Aorta (tissue), 5 donors: ENCODE measurements around the gene MEF2C. TPM values are rescaled to one million over a fixed set of nuclear protein-coding genes. Genes with fewer than 3 reads are reported as not detected.
"Not testable (repeated sequence)": the region's sequence is repeated elsewhere in the genome, so short reads cannot be mapped to it uniquely, and the experiment has no call there.

Experiments used
- ATAC-seq: fragments of 200-7000 bp; cut with Tn5 transposase; one replicate; pipeline ENCODE4 v1.9.1; 2022; ENCODE audit warnings: moderate library complexity; ENCODE audit not compliant: low FRiP score
- DNase-seq, 2 donors: peaks; one replicate each; pipeline ENCODE4 v3.0.0-alpha.2; 2020
- H3K27ac ChIP-seq, 2 donors: one replicate each; pipeline ENCODE4 v1.5.1; 2013; ENCODE audit warnings: low read length in 2 of 2, mild to moderate bottlenecking in 2 of 2, moderate library complexity in 2 of 2, control low read depth in 1 of 2, inconsistent platforms in 1 of 2, low read depth in 1 of 2
- H3K27me3 ChIP-seq, 2 donors: one replicate each; pipeline ENCODE4 v1.6.1; 2013; ENCODE audit warnings: control low read depth in 1 of 2, low read length in 1 of 2, mild to moderate bottlenecking in 1 of 2, moderate library complexity in 1 of 2; ENCODE audit not compliant: insufficient read depth in 2 of 2, control insufficient read depth in 1 of 2
- H3K36me3 ChIP-seq, 2 donors: one replicate each; pipeline ENCODE4 v1.6.1; 2013; ENCODE audit warnings: control low read depth in 1 of 2, low read length in 1 of 2, mild to moderate bottlenecking in 1 of 2; ENCODE audit not compliant: insufficient read depth in 2 of 2, control insufficient read depth in 1 of 2
- H3K4me1 ChIP-seq, 2 donors: one replicate each; pipeline ENCODE4 v1.6.1; 2013; ENCODE audit warnings: low read length in 2 of 2, control low read depth in 1 of 2, mild to moderate bottlenecking in 1 of 2, moderate library complexity in 1 of 2; ENCODE audit not compliant: insufficient read depth in 2 of 2, control insufficient read depth in 1 of 2
- H3K4me3 ChIP-seq, 2 donors: one replicate each; pipeline ENCODE4 v1.5.1; 2013; ENCODE audit warnings: low read length in 2 of 2, control low read depth in 1 of 2, mild to moderate bottlenecking in 1 of 2
- H3K9me3 ChIP-seq: one replicate; pipeline ENCODE4 v1.6.1; 2013; ENCODE audit warnings: mild to moderate bottlenecking, low read length; ENCODE audit not compliant: control insufficient read depth
- WGBS, 2 donors: extraction: QIAGEN DNeasy Blood & Tissue Kit; methylation state at CpG; one replicate each; pipeline ENCODE4 v1.1.7; 2013; 5-methylcytosine and 5-hydroxymethylcytosine counted together
- intact Hi-C, 2 donors: fragments of 100-400 bp; cut with DNase I; formaldehyde crosslinking; loops; one replicate each; pipeline versions ENCODE4 v1.14.2 to v1.15.0; 2022
- polyA plus RNA-seq, 2 donors: library from polyadenylated mRNA; stranded (reverse); fragments of 200-250 nt; gene quantifications; one replicate each; pipeline ENCODE4 v1.2.3, GENCODE V29; 2013
- total RNA-seq, 2 donors: library from RNA; stranded (reverse); fragmentation: NEBNext Ultra II Directional; extraction: Animal tissue kit (Norgen Biotek cat#: 25700); gene quantifications; one replicate each; pipeline ENCODE4 v1.2.1, GENCODE V29; 2021
- donor health status: healthy with polysubstance abuse.
- donor health status: Bipolar disorder and iron deficiency.
- donor health status: DM: no; HTN: no; CAD: no.
- donor health status: DM: no; HTN: no; CAD: no.
- donor health status: DM: yes; HTN: yes; CAD: no.

The MEF2C gene
- total and polyA plus RNA-seq, 4 donors = 22.0 to 186 (median 80.3) TPM

- H3K27me3 ChIP-seq = no peaks in the 10 kb centered on the region
- ATAC-seq (no peak), DNase-seq (no peak)
- peaks cover 0 to 4% of the 10 kb centered on the region in 2 donors for H3K36me3 ChIP-seq
- 95 to 97% methylated on average over 11 of the region's 11 CpGs for WGBS, 2 donors
- H3K4me1 ChIP-seq = peaks cover 4 to 5% of the 10 kb centered on the region in 2 donors
- H3K27ac ChIP-seq = no peak overlapping the region
- no peak overlapping the region for H3K4me3 ChIP-seq
- no peaks in the 10 kb centered on the region for H3K9me3 ChIP-seq
- intact Hi-C loops = no loop called here
These were observed 78.5 kb downstream of the MEF2C start for GRCh38 chr5:88804444-88804843.

- H3K4me1 ChIP-seq = peaks cover 4 to 5% of the 10 kb centered on the region in 2 donors
- ATAC-seq = no peak
- H3K27ac ChIP-seq = no peak overlapping the region
- intact Hi-C loops = no loop called here
- no peak overlapping the region for H3K4me3 ChIP-seq
- peaks cover 0 to 4% of the 10 kb centered on the region in 2 donors for H3K36me3 ChIP-seq
- WGBS, 2 donors = 3 to 4% methylated on average over 1 of the region's 1 CpG
- H3K9me3 ChIP-seq = no peaks in the 10 kb centered on the region
- DNase-seq = no peak
- H3K27me3 ChIP-seq = no peaks in the 10 kb centered on the region
These were observed 79.7 kb downstream of the MEF2C start for GRCh38 chr5:88803309-88803708.

GRCh38 chr5:88799938-88800535 is 82.9 kb downstream of the MEF2C start:
- peak overlapping the region in 1 of 2 donors; percentile 27 for H3K27ac ChIP-seq
- DNase-seq (no peak), ATAC-seq (no peak)
- intact Hi-C loops = no loop called here
- 49 to 52% methylated on average over 2 of the region's 2 CpGs for WGBS, 2 donors
- no peaks in the 10 kb centered on the region for H3K9me3 ChIP-seq
- H3K4me3 ChIP-seq = no peak overlapping the region
- H3K27me3 ChIP-seq = no peaks in the 10 kb centered on the region
- H3K36me3 ChIP-seq = peaks cover 0 to 4% of the 10 kb centered on the region in 2 donors
- peaks cover 4 to 5% of the 10 kb centered on the region in 2 donors for H3K4me1 ChIP-seq

GRCh38 chr5:88798933-88799332 is 84.1 kb downstream of the MEF2C start:
- ATAC-seq, H3K27ac ChIP-seq, H3K4me1 ChIP-seq, intact Hi-C loops, H3K4me3 ChIP-seq, H3K9me3 ChIP-seq, H3K36me3 ChIP-seq, DNase-seq, H3K27me3 ChIP-seq: not testable (repeated sequence)
- WGBS, 2 donors = 93% methylated on average over 7 of the region's 7 CpGs

- H3K27me3 ChIP-seq, H3K4me1 ChIP-seq, H3K4me3 ChIP-seq, H3K36me3 ChIP-seq, H3K27ac ChIP-seq, H3K9me3 ChIP-seq, DNase-seq, ATAC-seq, intact Hi-C loops: not testable (repeated sequence)
- WGBS, 2 donors = 86 to 87% methylated on average over 1 to 3 of the region's 3 CpGs
These were observed 89.2 kb downstream of the MEF2C start for GRCh38 chr5:88793797-88794196.

DNA sequence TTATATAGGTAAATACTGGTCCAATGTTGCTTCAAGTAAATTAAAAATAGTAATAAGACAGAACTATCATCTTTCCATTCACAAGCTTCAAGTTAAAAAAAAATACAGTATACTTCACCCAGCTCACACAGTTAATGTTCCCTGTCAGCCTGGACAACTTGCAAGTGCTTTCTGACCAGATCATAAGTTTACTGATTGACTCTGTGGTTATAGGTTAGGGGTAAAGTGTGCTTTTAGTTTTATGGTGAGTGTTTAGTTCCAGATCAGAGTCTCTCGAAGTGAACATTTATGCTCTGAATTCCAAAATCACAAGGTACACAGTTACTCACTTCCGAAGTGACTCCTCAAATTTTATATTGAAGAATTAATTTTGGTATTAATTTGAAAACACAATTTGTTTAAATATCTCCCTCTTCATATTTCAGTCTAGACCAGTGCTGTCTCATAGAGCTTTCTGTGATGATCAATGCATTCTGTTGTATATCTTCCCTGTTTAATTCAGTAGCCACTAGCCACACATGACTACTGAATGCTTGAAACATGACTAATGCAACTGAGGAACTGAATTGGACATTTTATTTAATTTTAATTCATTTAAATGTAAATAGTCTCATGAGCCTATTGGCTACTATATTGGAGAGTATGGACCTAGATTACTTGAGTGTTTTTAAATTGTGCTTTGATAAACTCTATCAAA is 90.7 kb downstream of the MEF2C start:
- H3K4me3 ChIP-seq = no peak overlapping the region
- intact Hi-C loops = no loop called here
- no peaks in the 10 kb centered on the region for H3K9me3 ChIP-seq
- H3K27me3 ChIP-seq = no peaks in the 10 kb centered on the region
- no peaks in the 10 kb centered on the region for H3K36me3 ChIP-seq
- 56 to 60% methylated on average over 2 of the region's 2 CpGs for WGBS, 2 donors
- ATAC-seq (no peak), DNase-seq (no peak)
- peaks cover 0 to under 1% of the 10 kb centered on the region in 2 donors for H3K4me1 ChIP-seq
- H3K27ac ChIP-seq = no peak overlapping the region

DNA sequence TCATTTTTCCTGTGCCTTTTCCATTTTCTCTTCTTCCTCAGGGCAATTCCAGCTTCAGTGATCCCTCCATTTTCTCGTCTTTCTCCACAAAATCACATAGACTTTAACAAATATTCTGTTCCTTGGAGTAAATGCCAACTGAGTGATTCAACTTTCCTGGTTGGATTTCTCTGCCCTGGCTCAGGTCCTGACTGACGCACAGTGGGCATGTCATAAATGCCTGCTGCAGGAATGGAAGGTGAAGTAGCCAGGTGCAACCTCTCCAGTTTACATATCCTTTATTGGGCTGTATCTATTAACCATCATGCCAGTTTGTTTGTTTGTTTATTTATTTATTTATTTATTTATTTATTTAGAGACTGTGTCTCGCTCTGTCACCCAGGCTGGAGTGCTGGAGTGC is 95.1 kb downstream of the MEF2C start:
- peak; percentile 58 to 82 for DNase-seq
- ATAC-seq = no peak
- WGBS, 2 donors = 37 to 39% methylated on average over 3 of the region's 3 CpGs
- Histone ChIP-seq H3K9me3 (no peaks in the 10 kb centered on the region), H3K27ac (peak overlapping the region; percentile 26 to 98), H3K27me3 (no peaks in the 10 kb centered on the region), H3K4me3 (no peak overlapping the region), H3K36me3 (no peaks in the 10 kb centered on the region), H3K4me1 (peaks cover 0 to 2% of the 10 kb centered on the region in 2 donors)
- intact Hi-C loops = loop anchor here (5.0 kb wide), 4 partner anchors 39 to 99 kb away; partner anchors contain the start of gene MEF2C (in 1 of the 2)

DNA sequence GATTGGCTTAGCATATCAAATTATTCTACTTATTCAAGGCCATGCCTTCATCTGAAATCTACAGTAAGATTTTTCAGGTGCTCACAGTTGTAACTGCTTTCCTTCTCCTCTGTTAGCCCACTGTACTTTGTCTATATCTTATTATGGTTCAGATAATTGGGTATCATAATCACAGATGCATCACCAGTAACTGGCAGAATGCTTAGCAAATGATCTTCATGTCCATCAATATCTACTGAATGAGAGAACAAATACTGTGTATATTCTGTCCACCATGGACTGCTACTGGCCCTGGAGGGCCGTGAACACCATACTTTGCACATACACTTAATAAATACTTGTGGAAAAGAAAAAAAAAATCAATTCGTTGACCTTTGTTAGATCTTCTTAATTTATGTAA is 96.2 kb downstream of the MEF2C start:
- Histone ChIP-seq H3K27me3 (no peaks in the 10 kb centered on the region), H3K36me3 (no peaks in the 10 kb centered on the region), H3K4me1 (peaks cover 0 to 2% of the 10 kb centered on the region in 2 donors), H3K4me3 (no peak overlapping the region), H3K27ac (peak overlapping the region in 1 of 2 donors; percentile 98), H3K9me3 (no peaks in the 10 kb centered on the region)
- DNase-seq (no peak), ATAC-seq (no peak)
- WGBS, 2 donors = 86 to 87% methylated on average over 2 of the region's 2 CpGs
- intact Hi-C loops = loop anchor here (5.0 kb wide), 4 partner anchors 41 to 101 kb away; partner anchors contain the start of gene MEF2C (in 1 of the 2)
